HUES48 (cell line): ENCODE data around the gene GALNT9.

Experiments used
- H3K27ac ChIP-seq: one replicate; pipeline ENCODE4 v1.7.0; 2013; ENCODE audit warnings: low read depth, low read length, inconsistent platforms
- H3K27me3 ChIP-seq: 2 replicates; pipeline ENCODE4 v1.6.1; 2013; ENCODE audit warnings: mild to moderate bottlenecking, low read length; ENCODE audit not compliant: control insufficient read depth, insufficient read depth
- H3K36me3 ChIP-seq: 2 replicates; pipeline ENCODE4 v1.6.1; 2013; ENCODE audit warnings: low read length; ENCODE audit not compliant: control insufficient read depth, insufficient read depth
- H3K4me1 ChIP-seq: 2 replicates; pipeline ENCODE4 v1.6.1; 2013; ENCODE audit warnings: mild to moderate bottlenecking, low read length; ENCODE audit not compliant: control insufficient read depth, insufficient read depth
- H3K4me3 ChIP-seq: 2 replicates; pipeline ENCODE4 v1.5.1; 2013; ENCODE audit warnings: mild to moderate bottlenecking, low read depth, low read length
- H3K9ac ChIP-seq: 2 replicates; pipeline ENCODE4 v1.6.1; 2013; ENCODE audit warnings: mild to moderate bottlenecking, low read depth, low read length, moderate library complexity
- H3K9me3 ChIP-seq: 2 replicates; pipeline ENCODE4 v1.6.1; 2013; ENCODE audit warnings: low read length; ENCODE audit not compliant: control insufficient read depth, insufficient read depth

Gene GALNT9

DNA sequence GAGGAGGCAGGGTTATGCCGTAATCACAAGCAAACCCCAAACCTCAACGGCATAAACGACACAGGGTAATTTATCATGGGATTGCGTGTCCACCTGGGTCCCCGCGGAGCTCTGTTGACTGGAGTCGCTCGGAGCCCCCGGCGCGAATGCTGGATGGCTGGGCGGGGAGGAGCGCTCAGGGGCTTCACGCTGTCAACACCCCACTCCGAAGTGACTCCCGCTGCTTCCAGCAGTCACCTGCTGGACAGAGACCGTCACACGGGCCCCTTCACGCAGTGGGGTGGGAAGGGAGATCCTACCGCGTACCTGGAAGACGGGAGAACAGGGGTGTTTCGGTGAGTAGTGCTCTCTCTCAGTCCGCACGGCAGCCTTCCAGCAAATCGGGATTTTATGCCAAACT, 4.4 kb upstream of the GALNT9 start:
- H3K9ac ChIP-seq = no peak overlapping the region
- H3K27me3 ChIP-seq = peaks cover 42% of the 10 kb centered on the region

DNA sequence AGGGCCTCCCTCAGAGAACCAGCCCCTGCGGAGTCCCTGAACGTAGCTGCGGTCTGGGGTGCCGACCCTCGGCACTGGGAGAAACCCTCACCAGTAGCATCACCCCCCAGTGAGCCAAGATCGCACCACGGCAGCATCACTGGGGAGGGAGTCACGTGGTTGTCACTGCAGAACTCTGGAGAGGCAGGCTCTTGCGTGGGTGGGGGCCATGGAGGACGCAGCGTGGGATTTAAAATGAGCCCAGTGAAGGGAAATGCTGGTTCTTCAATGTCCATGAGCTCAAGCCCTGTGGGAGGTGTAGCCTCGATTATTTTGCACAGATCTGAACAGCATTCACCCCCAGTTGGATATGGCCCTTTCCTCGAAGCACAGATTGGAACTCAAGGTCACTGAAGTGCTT, 3.9 kb upstream of the GALNT9 start:
- Histone ChIP-seq H3K36me3 (no peaks in the 10 kb centered on the region), H3K4me3 (no peak overlapping the region), H3K4me1 (0 out of 2 replicates have a peak, but pooled peaks cover 2% of the 10 kb centered on the region), H3K27ac (no peak overlapping the region), H3K9ac (no peak overlapping the region), H3K9me3 (no peaks in the 10 kb centered on the region), H3K27me3 (peaks cover 42% of the 10 kb centered on the region)

More for the DNA sequence above, 4.4 kb upstream of the GALNT9 start:
- Histone ChIP-seq H3K4me3 (no peak overlapping the region), H3K36me3 (no peaks in the 10 kb centered on the region), H3K4me1 (no peaks in the 10 kb centered on the region), H3K27ac (no peak overlapping the region), H3K9me3 (no peaks in the 10 kb centered on the region)

DNA sequence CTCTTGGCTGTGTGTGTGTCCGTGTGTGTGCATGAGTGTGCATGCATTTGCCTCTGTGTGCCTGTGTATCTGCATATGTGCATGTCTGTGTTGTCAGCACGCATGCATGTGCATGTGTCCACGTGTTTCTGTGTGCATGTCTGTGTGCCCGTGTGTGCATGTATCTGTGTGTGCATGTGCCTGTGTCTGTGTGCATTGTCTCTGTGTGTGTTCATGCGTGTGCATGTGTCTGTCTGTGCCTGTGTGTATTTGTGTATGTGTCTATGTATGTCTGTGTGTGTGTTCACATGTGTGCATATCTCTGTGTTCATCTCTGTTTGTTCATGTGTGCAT, 1.1 kb upstream of the GALNT9 start:
- Histone ChIP-seq H3K27ac (no peak overlapping the region), H3K9me3 (no peaks in the 10 kb centered on the region), H3K27me3 (peaks cover 60% of the 10 kb centered on the region), H3K9ac (no peak overlapping the region), H3K4me3 (no peak overlapping the region), H3K4me1 (0 out of 2 replicates have a peak, but pooled peaks cover 6% of the 10 kb centered on the region), H3K36me3 (no peaks in the 10 kb centered on the region)

DNA sequence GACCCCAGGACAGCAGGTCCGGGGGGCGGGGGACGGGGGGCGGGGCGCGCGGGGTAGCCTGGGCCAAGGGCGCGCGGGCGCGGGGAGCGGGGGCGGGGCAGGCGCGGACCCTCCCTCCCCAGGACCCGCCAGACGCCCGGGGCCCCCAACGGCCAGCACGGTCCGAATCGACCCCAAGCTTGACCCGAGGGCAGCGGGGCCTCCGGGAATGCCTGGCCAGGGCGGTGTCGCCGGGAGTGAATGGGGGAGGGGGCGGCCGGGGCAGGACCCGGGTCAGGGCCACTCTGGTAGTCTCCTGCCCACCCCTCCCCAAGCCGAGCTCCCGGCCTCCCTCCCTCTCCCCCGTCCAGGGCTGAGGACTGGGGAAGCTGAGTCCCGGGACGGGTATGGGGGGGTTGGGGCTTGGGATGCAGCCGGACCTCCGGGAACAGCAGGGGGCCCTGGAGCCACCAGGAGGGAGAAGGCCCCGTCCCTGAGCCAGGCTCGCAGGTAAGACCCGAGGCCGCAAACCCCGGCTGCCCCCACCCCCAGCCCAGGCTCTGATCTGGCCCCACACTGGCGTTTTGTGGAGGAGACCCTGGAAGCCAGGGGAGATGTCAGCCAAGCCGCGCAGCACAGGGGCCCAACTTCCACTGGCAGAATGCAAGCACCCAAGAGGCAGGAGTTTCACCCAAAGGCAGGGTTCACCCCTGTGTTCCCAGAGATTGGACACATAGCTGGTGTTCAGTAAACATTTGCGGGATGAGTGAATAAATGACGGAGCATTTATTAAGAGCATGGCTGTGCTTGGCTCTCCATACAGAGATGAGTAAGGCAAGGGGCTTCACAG, 545 bp upstream of the GALNT9 start:
- H3K27ac ChIP-seq = no peak overlapping the region
- H3K36me3 ChIP-seq = no peaks in the 10 kb centered on the region
- H3K9ac ChIP-seq = no peak overlapping the region
- H3K4me1 ChIP-seq = 0 out of 2 replicates have a peak, but pooled peaks cover 6% of the 10 kb centered on the region
- peak overlapping the region; percentile 29; the same call in 1 of the 2 replicates for H3K4me3 ChIP-seq
- peaks cover 61% of the 10 kb centered on the region for H3K27me3 ChIP-seq
- no peaks in the 10 kb centered on the region for H3K9me3 ChIP-seq

DNA sequence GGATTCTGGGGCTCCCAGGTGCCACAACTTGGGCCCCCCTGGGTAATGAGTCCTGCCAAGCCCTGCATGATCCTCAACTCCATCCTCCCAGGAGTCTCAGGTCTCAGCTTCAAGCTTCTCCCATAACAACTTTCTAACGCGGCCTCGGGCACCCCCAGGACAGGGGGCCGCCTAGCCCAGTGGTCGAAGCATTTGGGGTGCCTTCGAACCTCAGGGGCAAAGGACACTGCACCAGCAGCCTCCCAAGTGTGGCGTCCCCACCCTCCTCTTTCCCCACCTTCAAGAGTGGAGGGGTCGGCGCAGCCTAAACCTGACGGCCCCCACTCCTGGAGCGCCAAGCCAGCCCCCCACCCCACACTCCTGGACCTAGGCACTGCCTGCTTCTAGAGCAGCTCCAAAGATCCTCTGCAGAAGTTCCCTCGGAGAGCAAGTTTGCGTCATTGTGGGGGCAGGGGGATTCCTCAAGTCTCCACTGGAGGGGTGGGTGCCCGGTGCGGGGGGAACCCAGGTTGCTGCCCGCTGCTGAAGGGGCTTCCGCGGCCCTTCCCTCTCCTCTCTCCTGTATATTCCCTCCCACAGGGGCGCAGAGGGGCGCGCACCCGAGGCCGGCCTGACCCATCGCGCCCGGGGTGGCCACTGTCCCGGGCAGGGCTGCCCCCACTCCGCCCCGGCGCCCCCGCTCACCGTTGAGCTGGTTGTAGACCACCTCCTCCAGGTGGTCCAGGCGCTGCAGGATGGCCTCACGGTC, 933 bp downstream of the GALNT9 start:
- Histone ChIP-seq H3K4me1 (0 out of 2 replicates have a peak, but pooled peaks cover 6% of the 10 kb centered on the region), H3K9me3 (no peaks in the 10 kb centered on the region), H3K4me3 (peak overlapping the region; percentile 49; the same call in 1 of the 2 replicates), H3K27ac (no peak overlapping the region), H3K36me3 (no peaks in the 10 kb centered on the region), H3K9ac (no peak overlapping the region), H3K27me3 (peaks cover 61% of the 10 kb centered on the region)

DNA sequence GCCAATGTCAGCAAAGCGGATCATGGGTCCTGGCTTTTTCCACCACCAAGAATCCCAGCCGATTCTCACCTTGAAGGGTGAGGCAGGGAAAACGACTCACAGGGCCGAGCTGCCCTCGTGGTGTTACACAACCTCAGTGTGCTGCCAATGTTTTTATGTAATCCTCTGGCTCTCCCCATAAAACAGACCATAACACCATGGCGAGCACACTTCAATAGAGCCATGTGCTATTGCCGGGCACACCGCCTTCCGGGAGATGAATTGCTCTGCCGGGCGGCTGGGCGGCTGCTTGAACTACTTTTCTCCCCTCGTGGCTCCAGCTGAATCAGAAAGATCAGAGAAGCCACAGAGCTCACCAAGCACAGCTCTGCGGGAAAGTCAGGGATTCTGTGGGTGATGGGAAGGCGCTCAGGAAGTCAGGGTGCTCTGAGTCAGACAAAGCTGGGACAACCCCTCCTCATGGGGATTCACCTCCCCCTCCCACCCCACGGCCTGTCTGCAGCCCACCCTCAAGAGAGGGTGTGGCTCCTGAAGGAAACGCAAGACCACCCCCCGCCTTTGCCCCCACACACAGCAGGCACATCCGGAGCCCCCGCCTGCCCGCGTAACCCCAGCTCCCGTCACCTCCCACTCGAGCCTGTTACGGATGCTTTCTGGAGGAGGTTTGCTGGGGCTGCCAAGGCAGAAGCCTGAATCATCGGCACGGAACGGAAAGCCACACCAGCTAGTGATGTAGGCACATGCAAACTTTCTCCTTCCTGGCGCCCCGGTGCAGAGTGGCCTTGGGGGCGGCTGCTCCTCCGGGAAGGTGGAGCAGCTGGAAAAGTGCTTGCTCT, 1.8 kb downstream of the GALNT9 start:
- Histone ChIP-seq H3K27me3 (peaks cover 56% of the 10 kb centered on the region), H3K4me3 (peak overlapping the region; percentile 26; the same call in 1 of the 2 replicates), H3K36me3 (no peaks in the 10 kb centered on the region), H3K9ac (no peak overlapping the region), H3K27ac (peak overlapping the region; percentile 10), H3K4me1 (0 out of 2 replicates have a peak, but pooled peaks cover 6% of the 10 kb centered on the region), H3K9me3 (no peaks in the 10 kb centered on the region)

DNA sequence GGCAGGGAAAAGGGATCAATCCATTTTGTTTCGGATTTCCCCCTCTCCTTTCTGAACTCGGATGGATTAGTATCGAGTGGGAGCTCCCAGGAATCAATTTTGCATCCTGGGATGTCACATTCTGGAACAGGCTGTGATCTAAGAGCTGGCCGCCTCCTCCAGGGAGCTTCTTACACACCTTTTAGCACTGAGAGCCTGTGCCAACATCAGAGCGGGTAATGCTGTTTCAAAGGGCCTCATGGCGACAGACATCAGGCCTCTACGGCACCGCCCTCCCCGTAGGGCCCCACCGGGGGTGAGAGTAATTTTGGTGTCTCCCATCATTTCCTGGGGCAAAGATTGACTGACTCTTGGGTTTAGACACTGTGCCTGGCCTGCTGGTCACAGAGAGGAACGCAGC, 2.7 kb downstream of the GALNT9 start:
- Histone ChIP-seq H3K36me3 (no peaks in the 10 kb centered on the region), H3K27me3 (peaks cover 50% of the 10 kb centered on the region), H3K27ac (no peak overlapping the region), H3K9me3 (no peaks in the 10 kb centered on the region), H3K4me3 (no peak overlapping the region), H3K4me1 (0 out of 2 replicates have a peak, but pooled peaks cover 6% of the 10 kb centered on the region), H3K9ac (no peak overlapping the region)

DNA sequence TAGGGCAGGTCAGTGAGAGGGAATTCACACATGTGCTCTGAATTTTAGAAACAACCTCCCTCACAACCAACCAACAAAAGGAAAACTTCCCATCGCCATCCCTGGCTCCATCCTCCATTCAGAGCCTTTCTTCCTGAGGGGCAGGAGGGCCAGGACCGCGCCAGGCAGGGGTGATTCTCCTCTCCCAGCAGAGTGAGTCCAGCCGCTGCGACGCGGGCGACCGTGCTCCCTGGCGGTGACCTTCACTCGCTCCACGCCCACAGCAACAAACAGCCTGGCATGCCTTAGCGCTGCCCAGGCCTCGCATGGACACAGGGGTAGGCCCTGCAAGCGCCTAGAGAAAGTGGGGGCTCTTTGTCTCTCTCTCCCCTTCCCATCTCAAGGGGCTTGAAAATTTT, 3.7 kb downstream of the GALNT9 start:
- Histone ChIP-seq H3K9ac (no peak overlapping the region), H3K9me3 (no peaks in the 10 kb centered on the region), H3K36me3 (no peaks in the 10 kb centered on the region), H3K4me1 (0 out of 2 replicates have a peak, but pooled peaks cover 6% of the 10 kb centered on the region), H3K4me3 (no peak overlapping the region), H3K27ac (no peak overlapping the region), H3K27me3 (peaks cover 41% of the 10 kb centered on the region)

DNA sequence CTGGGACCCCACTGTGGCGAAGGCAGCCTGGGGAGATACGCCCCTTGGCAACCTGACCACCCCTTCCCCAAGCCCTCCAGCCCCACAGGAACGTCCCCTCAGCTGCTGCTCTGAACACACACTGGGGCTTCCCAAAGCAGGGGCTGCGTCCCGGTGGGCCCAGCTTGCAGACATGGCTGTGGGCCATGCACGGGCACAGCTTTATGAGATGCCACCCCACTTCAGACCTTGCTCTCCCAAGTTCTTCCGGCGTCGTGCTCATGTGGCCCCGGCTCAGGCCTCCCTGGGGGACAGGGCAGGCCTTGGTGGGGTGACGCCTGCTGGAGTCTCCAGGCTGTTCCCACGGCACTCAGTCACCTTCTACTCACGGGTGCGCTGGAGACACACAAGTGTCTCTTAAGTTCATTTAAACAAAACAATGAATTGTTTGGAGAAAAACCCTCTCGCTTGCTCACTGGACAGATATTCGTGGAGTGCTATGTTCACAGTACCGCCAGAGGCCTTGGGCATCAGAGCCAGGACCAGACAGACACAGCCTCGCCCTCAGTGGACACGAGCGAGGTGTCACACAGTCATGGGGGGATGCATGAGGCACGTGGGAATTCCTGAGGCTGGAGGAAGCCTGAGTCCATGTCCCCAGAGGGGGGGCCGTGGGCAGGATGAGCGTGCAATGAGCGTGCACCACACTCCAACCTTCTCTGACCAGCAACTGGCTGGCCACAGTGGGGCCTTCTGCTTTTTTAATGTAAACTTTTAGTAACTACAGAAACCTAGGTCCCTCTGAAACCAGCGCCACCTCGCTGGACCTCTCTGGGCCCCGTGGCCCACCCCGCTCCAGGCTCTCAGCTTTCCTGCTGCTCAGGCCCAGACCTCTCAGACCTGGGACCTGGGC, 4.3 kb downstream of the GALNT9 start:
- Histone ChIP-seq H3K4me1 (0 out of 2 replicates have a peak, but pooled peaks cover 6% of the 10 kb centered on the region), H3K9ac (no peak overlapping the region), H3K27me3 (peaks cover 35% of the 10 kb centered on the region), H3K36me3 (no peaks in the 10 kb centered on the region), H3K9me3 (no peaks in the 10 kb centered on the region), H3K27ac (no peak overlapping the region), H3K4me3 (no peak overlapping the region)

DNA sequence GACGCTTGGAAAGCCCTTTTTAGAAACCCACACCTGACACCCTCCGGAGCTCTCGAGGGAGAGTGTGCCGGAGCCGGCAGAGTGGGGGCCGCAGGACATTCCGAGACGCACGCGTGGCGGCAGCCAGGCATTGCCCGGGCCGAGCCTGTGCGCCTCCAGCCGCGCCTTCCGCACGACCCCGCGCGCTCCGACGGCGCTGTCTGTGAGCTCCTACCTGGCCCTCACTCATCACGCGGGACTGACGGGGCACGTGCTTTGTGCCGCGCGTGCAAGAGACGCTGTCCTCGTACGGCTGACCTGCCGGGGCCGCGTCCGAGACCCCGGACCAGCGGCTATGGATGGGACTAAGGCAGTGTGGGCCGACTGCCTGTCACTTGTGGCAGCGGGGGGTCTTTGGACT, 5.2 kb downstream of the GALNT9 start:
- Histone ChIP-seq H3K4me3 (no peak overlapping the region), H3K4me1 (0 out of 2 replicates have a peak, but pooled peaks cover 6% of the 10 kb centered on the region), H3K9me3 (no peaks in the 10 kb centered on the region), H3K27ac (no peak overlapping the region), H3K36me3 (no peaks in the 10 kb centered on the region), H3K9ac (no peak overlapping the region), H3K27me3 (peaks cover 34% of the 10 kb centered on the region)
